HL-60 (cell line): ENCODE data around the gene P2RX6.

Experiments used
- CTCF ChIP-seq: IDR thresholded peaks from one replicate; pipeline ENCODE4 v1.5.1; 2011; ENCODE audit warnings: low read length, control low read depth, inconsistent platforms; ENCODE audit not compliant: insufficient read depth
- POLR2AphosphoS5 ChIP-seq: IDR thresholded peaks from 2 replicates; pipeline ENCODE4 v1.6.1; 2012; ENCODE audit warnings: low read depth
- SPI1 ChIP-seq: IDR thresholded peaks from 2 replicates; pipeline ENCODE4 v1.6.1; 2012; ENCODE audit warnings: low read depth, mild to moderate bottlenecking, borderline replicate concordance

- TF ChIP-seq CTCF, result no peak
- TF ChIP-seq SPI1, result no peak
- no peak for TF ChIP-seq POLR2AphosphoS5
Observed at GRCh38 chr22:21054714-21055563, 40.0 kb downstream of the P2RX6 start.
